Pancreas (tissue), 10 donors: Measurements from ENCODE around the gene RPL31. TPM values are rescaled to one million over a fixed set of nuclear protein-coding genes. Genes with fewer than 3 reads are reported as not detected.

ENCODE experiments used
- ATAC-seq, 4 donors: fragments of 200-7000 bp; cut with Tn5 transposase; one replicate each; pipeline versions ENCODE4 v1.8.0 to v1.9.1; 2020; ENCODE audit warnings: mild to moderate bottlenecking in 4 of 4, moderate library complexity in 4 of 4
- DNase-seq, 6 donors: peaks; one replicate each; pipeline ENCODE4 v3.0.0-alpha.2; 2020
- FAIRE-seq: peaks from 2 replicates; lab custom pipeline; 2012; peaks lifted over from hg19 to GRCh38; lab: Jason Lieb, UNC
- H3K27ac ChIP-seq, 4 donors: fragments of 200-600 bp; sonication (generic); 1 replicate in 3 of 4; 2 replicates in 1 of 4; pipeline versions ENCODE4 v1.5.0 to v1.8.0; 2020
- H3K27me3 ChIP-seq, 4 donors: fragments of 200-600 bp; one replicate each; pipeline ENCODE4 v1.8.0; 2021
- H3K36me3 ChIP-seq, 3 donors: fragments of 200-600 bp; sonication (generic) in 1 of 3; one replicate each; pipeline versions ENCODE4 v1.5.0 to v1.8.0; 2020 to 2021
- H3K4me1 ChIP-seq, 3 donors: fragments of 200-600 bp; one replicate each; pipeline ENCODE4 v1.8.0; 2021
- H3K4me3 ChIP-seq, 4 donors: fragments of 200-600 bp; sonication (generic) in 2 of 4; one replicate each; pipeline versions ENCODE4 v1.5.0 to v1.8.0; 2020 to 2021
- H3K9me3 ChIP-seq, 4 donors: fragments of 200-600 bp; one replicate each; pipeline ENCODE4 v1.8.0; 2021
- WGBS, 2 donors: extraction: QIAGEN DNeasy Blood & Tissue Kit; methylation state at CpG; one replicate each; pipeline ENCODE4 v1.1.7; 2013; 5-methylcytosine and 5-hydroxymethylcytosine counted together
- intact Hi-C, 3 donors: fragments of 100-400 bp; cut with DNase I; formaldehyde crosslinking; loops; one replicate each; pipeline versions ENCODE4 v1.11.1 to v1.14.2; 2022
- polyA plus RNA-seq, 2 donors: library from polyadenylated mRNA; stranded (reverse); fragments of 200-250 nt; gene quantifications; one replicate each; pipeline ENCODE4 v1.2.3, GENCODE V29; 2013
- total RNA-seq, 6 donors: library from RNA; stranded (reverse); fragmentation: NEBNext Ultra II Directional in 4 of 6; extraction: Animal tissue kit (Norgen Biotek cat#: 25700) in 4 of 6; gene quantifications; one replicate each; pipeline versions ENCODE4 v1.2.1 to v1.2.4, GENCODE V29; 2021 to 2023
- TF ChIP-seq, protein P1 (sequence below), 4 donors: fragments of 200-600 bp; sonication (generic) in 3 of 4; IDR thresholded peaks; one replicate each; pipeline versions ENCODE4 v1.5.0 to v1.8.0; 2021; ENCODE audit warnings: antibody characterized with exemption in 4 of 4
- donor health status: healthy with polysubstance abuse.
- donor health status: DM: no; HTN: no; CAD: no; lungs with moderate emphysema.
- donor health status: DM: no; HTN: no; CAD: no.
- donor health status: control.
- donor health status: control.
- donor health status: Bipolar disorder and iron deficiency.
- donor health status: DM: yes; HTN: yes; CAD: no.
- donor health status: DM: no; HTN: no; CAD: no.
- donor health status: DM: no; HTN: no; CAD: no.
- donor health status: DM: yes; HTN: yes; CAD: no.

Gene RPL31
- total and polyA plus RNA-seq, 8 donors, result 583 to 3,410 (median 959) TPM

DNA sequence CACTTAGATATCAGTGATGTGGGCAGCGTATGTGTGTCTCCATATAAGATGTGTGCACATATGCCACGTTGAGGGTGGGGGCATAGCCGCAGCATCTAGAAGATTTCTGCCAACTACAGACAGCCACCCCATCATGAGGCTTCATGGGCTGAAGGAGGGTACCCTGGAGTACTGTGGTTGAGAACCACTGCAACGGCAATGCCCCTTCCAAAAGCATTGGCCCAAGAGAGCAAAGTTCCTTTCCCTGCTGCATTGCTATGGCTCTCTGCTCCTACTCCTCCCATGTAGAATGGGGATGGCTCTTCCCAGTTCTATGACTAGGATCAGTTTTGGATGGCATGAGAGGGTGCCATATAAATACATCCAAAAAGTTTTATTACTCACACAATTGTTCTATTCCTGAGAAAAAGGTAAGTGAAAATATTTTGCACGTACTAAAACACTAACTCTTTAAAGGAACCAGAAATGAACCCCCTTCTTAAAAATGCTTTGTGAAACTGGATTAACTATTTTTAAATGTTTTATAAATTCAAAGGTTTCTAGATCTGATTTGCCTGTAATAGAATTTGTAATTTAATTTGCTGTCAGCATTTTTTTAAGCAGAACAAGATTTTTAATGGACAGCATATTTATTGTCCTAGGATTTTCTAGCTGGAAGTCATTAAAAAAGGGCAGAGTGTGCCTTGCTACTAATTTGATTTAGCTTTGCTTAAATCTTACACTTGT lies 4.4 kb upstream of the RPL31 start:
- Histone ChIP-seq H3K4me1 (no peaks in the 10 kb centered on the region), H3K9me3 (no peaks in the 10 kb centered on the region), H3K27me3 (no peaks in the 10 kb centered on the region), H3K27ac (no peak overlapping the region), H3K4me3 (no peak overlapping the region), H3K36me3 (peaks cover 0 to 34% (median 0%) of the 10 kb centered on the region in 3 donors)
- TF ChIP-seq, protein P1, sequence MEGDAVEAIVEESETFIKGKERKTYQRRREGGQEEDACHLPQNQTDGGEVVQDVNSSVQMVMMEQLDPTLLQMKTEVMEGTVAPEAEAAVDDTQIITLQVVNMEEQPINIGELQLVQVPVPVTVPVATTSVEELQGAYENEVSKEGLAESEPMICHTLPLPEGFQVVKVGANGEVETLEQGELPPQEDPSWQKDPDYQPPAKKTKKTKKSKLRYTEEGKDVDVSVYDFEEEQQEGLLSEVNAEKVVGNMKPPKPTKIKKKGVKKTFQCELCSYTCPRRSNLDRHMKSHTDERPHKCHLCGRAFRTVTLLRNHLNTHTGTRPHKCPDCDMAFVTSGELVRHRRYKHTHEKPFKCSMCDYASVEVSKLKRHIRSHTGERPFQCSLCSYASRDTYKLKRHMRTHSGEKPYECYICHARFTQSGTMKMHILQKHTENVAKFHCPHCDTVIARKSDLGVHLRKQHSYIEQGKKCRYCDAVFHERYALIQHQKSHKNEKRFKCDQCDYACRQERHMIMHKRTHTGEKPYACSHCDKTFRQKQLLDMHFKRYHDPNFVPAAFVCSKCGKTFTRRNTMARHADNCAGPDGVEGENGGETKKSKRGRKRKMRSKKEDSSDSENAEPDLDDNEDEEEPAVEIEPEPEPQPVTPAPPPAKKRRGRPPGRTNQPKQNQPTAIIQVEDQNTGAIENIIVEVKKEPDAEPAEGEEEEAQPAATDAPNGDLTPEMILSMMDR (IDR thresholded peaks at IDR 0.05), result no peak
- WGBS, 2 donors, result 86 to 87% methylated on average over 5 of the region's 5 CpGs
- ATAC-seq (no peak), FAIRE-seq (no peak), DNase-seq (no peak)
- intact Hi-C loops, result no loop called here

DNA sequence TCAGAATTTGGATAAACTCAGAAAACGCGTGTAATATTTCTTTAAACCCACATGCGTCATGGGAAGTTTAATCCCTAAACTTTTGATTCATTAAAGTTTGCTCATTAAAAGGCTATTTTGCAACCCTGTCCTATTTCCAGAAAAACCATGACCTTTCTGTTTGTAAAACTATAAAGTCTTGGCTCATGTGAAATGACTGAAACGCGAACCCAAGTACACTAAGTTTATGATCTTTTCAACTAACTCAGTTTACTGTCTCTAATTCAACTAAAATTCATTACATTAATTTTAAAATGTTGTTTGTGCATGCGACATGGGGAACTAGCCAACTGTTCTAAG lies 3.9 kb upstream of the RPL31 start:
- H3K27me3 ChIP-seq, result no peaks in the 10 kb centered on the region
- H3K27ac ChIP-seq, result no peak overlapping the region
- no peaks in the 10 kb centered on the region for H3K4me1 ChIP-seq
- FAIRE-seq (no peak), DNase-seq (no peak), ATAC-seq (no peak)
- H3K9me3 ChIP-seq, result no peaks in the 10 kb centered on the region
- H3K4me3 ChIP-seq, result no peak overlapping the region
- 61 to 75% methylated on average over 6 of the region's 6 CpGs for WGBS, 2 donors
- peaks cover 0 to 30% (median 0%) of the 10 kb centered on the region in 3 donors for H3K36me3 ChIP-seq
- TF ChIP-seq, protein P1 (IDR thresholded peaks at IDR 0.05), result no peak
- intact Hi-C loops, result no loop called here

DNA sequence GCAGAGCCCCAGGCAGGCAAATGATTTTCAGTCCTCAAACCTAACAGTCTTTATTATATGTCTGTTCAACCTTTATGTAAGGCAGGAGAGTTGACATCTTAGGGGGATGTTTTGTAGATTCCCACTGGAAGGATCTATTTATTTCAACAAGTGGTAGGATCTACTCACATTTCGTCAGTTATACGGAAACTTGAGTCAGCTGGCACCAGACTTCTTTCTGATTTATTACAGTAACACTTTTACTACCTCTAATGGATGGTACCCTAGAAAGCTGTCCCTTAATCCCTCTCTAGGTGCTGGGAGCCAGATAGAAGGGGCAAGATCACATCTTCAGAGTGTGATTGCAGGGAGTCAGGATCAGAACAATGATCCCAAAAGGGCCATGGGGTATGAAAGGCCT lies 2.1 kb upstream of the RPL31 start:
- DNase-seq, result no peak
- no peak overlapping the region for H3K27ac ChIP-seq
- no peaks in the 10 kb centered on the region for H3K27me3 ChIP-seq
- no peaks in the 10 kb centered on the region for H3K9me3 ChIP-seq
- intact Hi-C loops, result no loop called here
- peaks cover 3 to 25% (median 5%) of the 10 kb centered on the region in 3 donors for H3K36me3 ChIP-seq
- H3K4me3 ChIP-seq, result no peak overlapping the region
- TF ChIP-seq, protein P1 (IDR thresholded peaks at IDR 0.05), result no peak
- no peak for FAIRE-seq
- no peak for ATAC-seq
- peaks cover 8 to 14% (median 9%) of the 10 kb centered on the region in 3 donors for H3K4me1 ChIP-seq
- WGBS, 2 donors, result 71 to 90% methylated on average over 2 of the region's 2 CpGs

DNA sequence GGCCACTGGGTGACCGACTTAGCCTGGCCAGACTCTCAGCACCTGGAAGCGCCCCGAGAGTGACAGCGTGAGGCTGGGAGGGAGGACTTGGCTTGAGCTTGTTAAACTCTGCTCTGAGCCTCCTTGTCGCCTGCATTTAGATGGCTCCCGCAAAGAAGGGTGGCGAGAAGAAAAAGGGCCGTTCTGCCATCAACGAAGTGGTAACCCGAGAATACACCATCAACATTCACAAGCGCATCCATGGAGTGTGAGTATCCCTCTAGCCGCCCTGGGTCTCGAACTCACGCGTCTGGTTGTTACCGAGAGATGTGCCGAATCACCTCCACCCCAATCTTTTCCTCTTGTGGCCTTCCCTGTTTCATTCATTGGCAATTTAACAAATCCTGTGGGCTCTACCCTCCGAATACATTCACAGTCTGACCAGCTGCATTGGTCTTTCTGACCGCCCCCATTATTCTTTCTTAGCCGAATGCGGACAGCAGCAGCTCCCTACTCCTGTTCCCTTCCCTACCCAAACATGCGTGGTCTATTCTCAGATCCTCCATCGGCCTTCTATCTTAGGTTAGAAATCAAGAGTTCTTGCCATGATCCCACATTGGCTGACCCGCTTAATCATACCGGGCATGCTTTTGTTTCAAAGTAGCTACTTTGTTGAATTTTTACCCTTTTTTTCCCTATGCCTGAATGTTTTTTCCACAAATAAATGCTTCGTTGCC lies 631 bp downstream of the RPL31 start:
- intact Hi-C loops, result no loop called here
- WGBS, 2 donors, result 0 to 1% methylated on average over 26 of the region's 26 CpGs
- Histone ChIP-seq H3K9me3 (no peaks in the 10 kb centered on the region), H3K27ac (peak overlapping the region; percentile 49 to 89 (median 75)), H3K36me3 (peaks cover 17 to 39% (median 18%) of the 10 kb centered on the region in 3 donors), H3K4me3 (peak overlapping the region; percentile 78 to 93 (median 82)), H3K4me1 (peaks cover 8 to 31% (median 9%) of the 10 kb centered on the region in 3 donors), H3K27me3 (no peaks in the 10 kb centered on the region)
- DNase-seq (no peak), ATAC-seq (peak; percentile 1 to 15 (median 8)), FAIRE-seq (no peak)
- TF ChIP-seq, protein P1 (IDR thresholded peaks at IDR 0.05), result no peak
